ENCODE measurements around the gene SLC35G6.
"Not testable (repeated sequence)": the region's sequence is repeated elsewhere in the genome, so short reads cannot be mapped to it uniquely, and the experiment has no call there.

Gene SLC35G6

DNA sequence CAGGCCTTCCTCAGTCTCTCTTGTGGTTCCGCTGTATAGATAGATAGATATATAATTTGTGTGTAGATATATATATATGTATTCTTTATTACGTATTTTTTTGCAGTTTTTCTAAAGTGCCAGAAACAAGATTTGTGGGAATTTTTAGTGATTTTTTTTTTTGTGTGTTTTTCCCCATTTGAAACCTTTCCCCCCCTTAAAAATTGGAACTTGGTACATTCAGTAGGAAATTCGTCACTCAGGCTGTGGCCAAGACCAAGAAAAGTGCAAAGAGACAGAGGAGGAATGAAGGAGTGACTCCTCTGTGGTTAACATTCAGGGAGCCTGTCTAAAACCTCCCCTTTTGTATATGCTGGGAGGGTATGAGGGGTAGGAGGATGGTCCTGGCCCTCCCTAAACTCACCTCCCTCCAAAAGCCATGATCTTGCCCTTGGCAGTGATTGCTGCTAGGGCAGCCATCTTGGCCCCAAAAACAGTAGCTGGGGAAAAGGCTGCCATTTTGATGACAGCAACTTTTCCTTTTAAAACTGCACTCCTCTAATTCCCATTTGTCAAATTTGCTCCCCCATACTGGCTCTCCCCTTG, 21.2 kb upstream of the SLC35G6 start:
- no peak for DNase-seq (ENCODE audit: extremely low read depth in 1 of 2, low read depth in 1 of 2)

- no peak for DNase-seq (ENCODE audit: extremely low read depth in 1 of 2, low read depth in 1 of 2)
These were observed 20.2 kb upstream of the SLC35G6 start for GRCh38 chr17:7460850-7461660.

- DNase-seq (ENCODE audit: extremely low read depth in 1 of 2, low read depth in 1 of 2) = no peak
These were observed 18.5 kb upstream of the SLC35G6 start for GRCh38 chr17:7462474-7463371.

DNA sequence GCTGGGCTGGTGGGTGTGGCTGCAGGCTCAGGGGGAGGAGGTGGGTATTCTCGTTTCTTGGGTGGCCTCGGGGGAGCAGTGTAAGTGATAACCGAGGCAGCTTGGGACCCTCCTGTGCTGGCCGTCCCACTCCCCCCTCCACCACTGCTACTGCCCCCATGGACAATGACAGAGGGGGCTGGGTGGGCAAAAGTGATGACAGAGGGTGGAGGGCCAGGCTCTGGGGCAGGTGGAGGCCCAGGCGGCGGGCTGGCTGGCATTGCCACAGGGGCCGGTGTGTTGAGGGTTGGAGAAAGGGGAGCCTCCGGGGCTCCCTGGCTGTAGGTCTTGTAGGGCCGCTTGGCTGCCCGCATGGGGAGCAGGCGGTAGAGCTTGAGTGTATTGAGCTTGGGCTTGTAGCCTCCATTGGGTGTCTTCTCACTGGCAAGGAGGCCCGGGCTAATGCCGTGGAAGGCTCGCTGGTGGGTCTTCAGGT, 17.8 kb upstream of the SLC35G6 start:
- DNase-seq (ENCODE audit: extremely low read depth in 1 of 2, low read depth in 1 of 2) = no peak

DNA sequence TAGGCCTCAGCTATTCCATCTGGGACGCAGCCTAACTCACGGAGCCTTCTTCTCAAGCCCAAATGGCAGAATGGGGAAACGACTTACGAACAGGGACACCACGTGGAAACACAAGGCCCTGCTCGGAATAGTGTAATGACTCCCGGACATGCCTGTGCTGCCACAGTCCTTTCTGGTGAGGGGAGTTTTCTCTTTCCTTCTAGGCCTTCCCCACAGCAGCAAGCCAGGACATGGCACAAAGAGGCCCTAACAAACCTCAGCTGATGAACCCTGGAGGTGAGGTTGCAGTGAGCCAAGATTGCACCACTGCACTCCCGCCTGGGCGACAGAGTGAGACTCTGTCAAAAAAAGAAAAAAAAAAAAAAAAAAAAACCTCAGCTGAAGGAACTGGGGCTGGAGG, 17.2 kb upstream of the SLC35G6 start:
- no peak for DNase-seq (ENCODE audit: extremely low read depth in 1 of 2, low read depth in 1 of 2)

- no peak for DNase-seq (ENCODE audit: extremely low read depth in 1 of 2, low read depth in 1 of 2)
These were observed 15.5 kb upstream of the SLC35G6 start for GRCh38 chr17:7465597-7466275.

DNA sequence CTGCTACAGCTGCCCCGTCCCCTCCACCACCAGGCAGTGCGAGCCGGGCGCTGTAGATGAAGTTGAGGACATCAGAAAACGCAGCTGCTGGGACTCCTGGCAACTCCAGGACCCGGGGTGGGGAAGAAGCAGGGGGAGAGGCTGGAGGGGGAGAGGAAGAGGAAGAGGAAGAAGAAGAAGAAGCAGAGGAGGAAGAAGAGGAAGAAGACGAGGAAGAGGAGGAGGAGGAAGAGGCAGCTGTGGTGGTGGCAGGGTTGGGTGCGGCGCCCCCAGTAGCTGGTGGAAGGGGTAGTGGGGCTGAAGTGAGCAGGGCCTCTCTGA, 15.0 kb upstream of the SLC35G6 start:
- DNase-seq (ENCODE audit: extremely low read depth in 1 of 2, low read depth in 1 of 2) = no peak

- DNase-seq (ENCODE audit: extremely low read depth in 1 of 2, low read depth in 1 of 2) = no peak
These were observed 14.5 kb upstream of the SLC35G6 start for GRCh38 chr17:7466639-7467341.

- no peak for DNase-seq (ENCODE audit: extremely low read depth in 1 of 2, low read depth in 1 of 2)
These were observed 13.7 kb upstream of the SLC35G6 start for GRCh38 chr17:7467498-7467897.

DNA sequence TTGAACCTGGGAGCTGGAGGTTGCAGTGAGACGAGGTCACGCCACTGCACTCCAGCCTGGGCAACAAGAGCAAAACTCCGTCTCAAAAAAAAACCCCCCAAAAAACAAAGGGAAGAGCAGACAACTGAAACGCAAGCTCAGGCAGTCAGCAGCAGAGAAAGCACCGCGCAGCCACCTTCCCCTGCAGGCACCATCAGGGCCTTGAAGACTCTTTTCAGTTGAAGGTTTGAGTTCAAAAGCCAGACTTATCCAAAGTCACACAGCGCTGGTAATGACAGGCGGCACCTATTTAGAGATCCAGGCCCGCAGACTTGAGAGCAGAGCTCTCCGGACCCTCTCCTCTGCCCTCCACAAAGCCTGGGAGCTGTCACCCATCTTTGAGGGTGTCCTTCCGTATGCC, 13.0 kb upstream of the SLC35G6 start:
- no peak for DNase-seq (ENCODE audit: extremely low read depth in 1 of 2, low read depth in 1 of 2)

DNA sequence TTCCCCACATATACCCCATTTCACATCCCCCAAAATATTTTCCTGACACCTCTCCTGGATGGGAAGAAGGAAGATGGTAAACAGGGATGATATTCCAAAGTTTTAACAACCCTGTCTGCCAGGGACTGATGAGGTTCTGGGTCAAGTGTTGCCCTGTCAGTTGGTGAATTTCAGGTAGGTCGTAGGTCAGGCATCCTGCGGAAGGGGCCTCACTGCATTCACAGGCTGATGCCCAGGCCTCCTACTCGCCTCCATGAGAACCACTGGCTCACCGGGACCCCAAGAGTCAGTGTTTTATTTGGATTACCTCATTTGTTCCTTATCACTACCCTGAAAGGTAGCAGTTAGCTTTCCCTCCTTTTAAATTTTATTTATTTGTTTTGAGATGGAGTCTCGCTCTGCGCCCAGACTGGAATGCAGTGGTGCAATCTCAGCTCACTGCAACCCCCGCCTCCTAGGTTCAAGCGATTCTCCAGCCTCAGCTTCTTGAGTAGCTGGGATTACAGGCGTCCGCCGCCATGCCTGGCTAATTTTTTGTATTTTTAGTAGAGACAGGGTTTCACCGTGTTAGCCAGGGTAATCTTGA, 12.3 kb upstream of the SLC35G6 start:
- no peak for DNase-seq (ENCODE audit: extremely low read depth in 1 of 2, low read depth in 1 of 2)

GRCh38 chr17:7469843-7470242, 11.4 kb upstream of the SLC35G6 start:
- not testable (repeated sequence) for DNase-seq (ENCODE audit: extremely low read depth in 1 of 2, low read depth in 1 of 2)

- DNase-seq (ENCODE audit: extremely low read depth in 1 of 2, low read depth in 1 of 2) = not testable (repeated sequence)
These were observed 10.7 kb upstream of the SLC35G6 start for GRCh38 chr17:7470457-7470973.

DNA sequence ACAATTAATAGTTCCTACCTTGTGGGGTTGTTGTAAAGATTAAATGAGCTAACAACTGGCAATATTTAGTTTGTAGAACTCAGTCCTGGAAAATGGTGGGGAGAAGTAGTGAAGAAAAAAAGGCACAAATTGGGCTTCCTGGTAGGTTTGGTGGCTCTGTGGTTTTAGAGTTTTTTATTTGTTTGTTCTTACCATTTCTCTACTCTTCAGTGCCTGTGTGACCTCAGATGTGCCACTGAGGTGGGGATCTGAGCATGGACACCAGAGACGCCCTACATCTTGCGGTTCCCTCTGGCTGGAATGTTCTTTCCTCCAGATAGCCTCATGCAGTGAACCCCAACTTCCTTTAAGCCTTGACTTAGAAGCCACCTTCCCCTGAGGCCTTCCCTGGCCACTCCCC, 9.5 kb upstream of the SLC35G6 start:
- no peak for DNase-seq (ENCODE audit: extremely low read depth in 1 of 2, low read depth in 1 of 2)

- not testable (repeated sequence) for DNase-seq (ENCODE audit: extremely low read depth in 1 of 2, low read depth in 1 of 2)
These were observed 6.5 kb upstream of the SLC35G6 start for GRCh38 chr17:7474767-7475166.

DNA sequence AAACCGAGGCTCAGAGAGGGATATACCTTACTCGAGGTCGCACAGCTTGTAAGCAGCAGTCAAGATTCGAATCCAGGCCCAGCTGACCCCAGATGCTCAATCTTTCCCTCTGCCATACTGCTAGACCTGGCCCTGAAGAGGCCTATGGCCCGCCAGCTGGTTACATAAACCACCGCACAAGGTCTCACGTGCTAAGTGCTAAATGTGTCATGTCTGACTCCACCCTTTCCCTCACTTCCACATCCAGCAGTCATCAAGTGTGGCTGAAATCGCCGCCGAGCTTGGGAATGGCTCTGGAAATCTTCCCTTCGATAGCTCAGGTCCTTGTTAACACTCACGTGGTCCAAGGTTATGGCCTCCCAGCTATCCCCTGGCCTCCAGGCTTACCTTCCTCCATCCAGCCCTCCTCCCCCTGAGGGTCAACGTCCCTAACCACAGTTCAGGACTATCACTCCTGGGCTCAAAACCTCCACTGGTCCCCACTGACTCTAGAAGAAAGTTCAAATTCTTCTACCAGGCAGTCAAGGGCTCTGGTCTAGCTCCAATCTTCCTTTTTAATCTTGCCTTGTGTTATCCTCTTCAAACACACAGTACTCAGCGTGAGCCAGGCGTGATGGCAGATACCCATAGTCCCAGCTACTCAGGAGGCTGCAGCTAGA, 5.4 kb upstream of the SLC35G6 start:
- no peak for DNase-seq (ENCODE audit: extremely low read depth in 1 of 2, low read depth in 1 of 2)

GRCh38 chr17:7476494-7476893, 4.8 kb upstream of the SLC35G6 start:
- DNase-seq (ENCODE audit: extremely low read depth in 1 of 2, low read depth in 1 of 2) = no peak

DNA sequence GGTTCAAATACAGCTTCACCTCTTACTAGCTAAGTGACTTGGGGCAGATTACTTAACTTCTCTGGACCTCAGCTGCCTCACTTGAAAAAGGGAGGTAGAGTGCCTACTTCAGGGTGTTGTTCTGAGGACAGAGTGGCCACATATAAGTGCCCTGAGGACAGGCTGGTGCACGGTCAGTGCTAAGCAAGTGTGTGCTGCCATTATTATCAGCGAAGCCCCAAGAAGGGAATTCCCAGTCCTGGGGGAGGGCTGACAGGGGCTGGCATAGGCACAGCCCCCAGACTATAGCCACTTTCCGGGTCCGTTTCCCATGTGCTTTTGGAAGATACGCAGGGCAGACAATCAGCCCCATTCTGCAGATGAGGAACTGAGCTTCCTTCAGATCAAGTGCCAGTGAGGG, 4.3 kb upstream of the SLC35G6 start:
- DNase-seq (ENCODE audit: extremely low read depth in 1 of 2, low read depth in 1 of 2) = no peak

All from activated CD8-positive, alpha-beta memory T cell treated with anti-CD3 and anti-CD28 coated beads for 1 hour (primary cell).